Karpas-422 (cell line): Measurements from ENCODE around the gene PROSER2. TPM values are rescaled to one million over a fixed set of nuclear protein-coding genes. Genes with fewer than 3 reads are reported as not detected.

Experiments
- DNase-seq: peaks from one replicate; pipeline ENCODE4 v3.0.0-alpha.2; 2015
- H2AFZ ChIP-seq: fragments of 200-600 bp; sonication (generic); 2 replicates; pipeline ENCODE4 v1.6.1; 2014; ENCODE audit warnings: antibody characterized with exemption, low read length, mixed read lengths
- H3K27ac ChIP-seq: fragments of 200-600 bp; sonication (generic); 2 replicates; pipeline ENCODE4 v1.5.1; 2014; ENCODE audit warnings: mild to moderate bottlenecking, low read length, moderate library complexity
- H3K27me3 ChIP-seq: fragments of 200-600 bp; sonication (generic); 2 replicates; pipeline ENCODE4 v1.6.1; 2014; ENCODE audit warnings: low read length, mixed read lengths
- H3K36me3 ChIP-seq: fragments of 200-600 bp; sonication (generic); 2 replicates; pipeline ENCODE4 v1.6.1; 2014; ENCODE audit warnings: low read length, mixed read lengths; ENCODE audit not compliant: insufficient read depth
- H3K4me1 ChIP-seq: fragments of 200-600 bp; sonication (generic); 2 replicates; pipeline ENCODE4 v1.6.1; 2014; ENCODE audit warnings: mild to moderate bottlenecking, low read length, mixed read lengths
- H3K4me2 ChIP-seq: fragments of 200-600 bp; sonication (generic); 2 replicates; pipeline ENCODE4 v1.6.1; 2014; ENCODE audit warnings: low read length, low read depth, mild to moderate bottlenecking; ENCODE audit not compliant: poor library complexity, severe bottlenecking
- H3K4me3 ChIP-seq: fragments of 200-600 bp; sonication (generic); 2 replicates; pipeline ENCODE4 v1.5.1; 2014; ENCODE audit warnings: mild to moderate bottlenecking, antibody characterized with exemption, low read length, mixed read lengths
- H3K79me2 ChIP-seq: fragments of 200-600 bp; sonication (generic); 2 replicates; pipeline ENCODE4 v1.6.1; 2014; ENCODE audit warnings: mild to moderate bottlenecking, low read length, mixed read lengths
- H3K9ac ChIP-seq: fragments of 200-600 bp; sonication (generic); 2 replicates; pipeline ENCODE4 v1.6.0; 2014; ENCODE audit warnings: low read length
- H3K9me2 ChIP-seq: fragments of 200-600 bp; sonication (generic), shearing (Covaris generic); replicated peaks from 2 replicates; pipeline ENCODE4 v1.6.0; 2014; ENCODE audit warnings: mild to moderate bottlenecking, low read length, moderate library complexity; ENCODE audit not compliant: insufficient read depth
- H3K9me3 ChIP-seq: fragments of 300-700, 200-600 bp; sonication (generic); 2 replicates; pipeline ENCODE4 v1.6.1; 2014; ENCODE audit warnings: low read length, mixed read lengths
- H4K20me1 ChIP-seq: fragments of 200-600 bp; sonication (generic); 2 replicates; pipeline ENCODE4 v1.6.1; 2014; ENCODE audit warnings: mild to moderate bottlenecking, antibody characterized with exemption, low read length, low read depth; ENCODE audit not compliant: insufficient read depth
- total RNA-seq: library from RNA; depleted of rRNA; stranded (reverse); fragments of >200 nt; shearing (Covaris generic); gene quantifications from 2 replicates; pipeline ENCODE4 v1.2.3, GENCODE V29; 2014; ENCODE audit warnings: low replicate concordance

Gene PROSER2
- total RNA-seq, 1 experiment from 2014 or later, result not detected

DNA sequence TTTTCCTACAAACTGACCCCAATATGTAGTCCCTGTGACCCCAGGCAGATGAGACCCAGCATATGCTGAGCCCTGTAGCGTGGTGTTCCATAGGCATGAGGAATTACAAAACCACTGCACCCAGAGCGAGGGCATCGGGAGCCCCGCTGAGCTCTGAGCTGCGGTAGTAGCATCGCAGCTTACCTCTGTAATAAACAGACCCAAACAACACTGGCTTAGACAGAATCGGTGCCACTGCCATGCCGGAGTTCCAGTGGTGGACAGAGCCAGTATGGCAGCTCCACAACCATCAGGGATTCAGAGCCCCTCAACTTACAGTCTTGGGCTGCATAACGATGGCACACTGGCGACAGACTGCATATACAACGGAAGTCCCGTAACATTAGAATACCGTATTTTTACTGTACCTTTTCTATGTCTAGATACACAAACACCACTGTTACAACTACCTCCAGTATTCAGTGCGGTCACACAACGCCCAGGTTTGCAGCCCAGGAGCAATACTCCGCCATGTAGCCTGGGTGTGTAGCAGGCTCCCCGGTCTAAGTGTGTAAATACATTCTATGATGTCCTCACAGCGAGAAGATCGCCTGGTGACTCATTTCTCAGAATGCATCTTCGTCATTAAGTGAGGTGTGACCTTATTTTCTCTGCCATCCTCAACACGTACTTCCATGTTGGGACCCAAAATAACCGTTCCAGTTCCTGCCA lies 68.8 kb downstream of the PROSER2 start:
- Histone ChIP-seq H3K79me2 (no peaks in the 10 kb centered on the region), H3K9ac (no peak overlapping the region), H3K4me2 (no peak overlapping the region)

DNA sequence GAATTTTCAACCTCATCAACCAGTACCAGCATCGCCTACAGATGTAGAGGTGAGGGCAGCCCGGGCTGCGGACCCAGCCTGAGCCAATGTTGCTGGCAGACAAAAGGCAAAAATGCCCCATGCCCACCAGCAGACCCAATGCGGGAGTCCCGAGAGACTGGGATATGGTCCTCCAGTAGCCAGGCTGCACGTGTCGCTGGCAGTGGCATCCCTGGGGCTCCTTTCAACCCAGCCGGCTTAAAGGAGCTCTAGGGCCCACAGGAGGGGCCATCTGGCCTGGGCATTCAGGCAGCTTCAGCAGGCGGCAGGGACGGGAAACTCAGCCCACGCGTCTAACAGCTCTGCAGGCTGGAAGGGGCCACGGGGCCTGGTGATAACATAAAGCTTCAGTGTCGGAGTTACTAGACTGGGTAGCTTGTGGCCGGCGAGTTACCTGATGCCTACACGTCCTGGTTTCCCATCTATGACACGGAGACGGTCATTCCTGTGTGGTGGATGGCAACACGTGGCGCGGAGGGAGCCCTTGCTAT lies 70.7 kb downstream of the PROSER2 start:
- H3K9ac ChIP-seq, result no peak overlapping the region

More for the DNA sequence above, 68.8 kb downstream of the PROSER2 start:
- no peaks in the 10 kb centered on the region for H3K4me1 ChIP-seq
- H3K27me3 ChIP-seq, result no peaks in the 10 kb centered on the region
- no peak overlapping the region for H2AFZ ChIP-seq
- H3K9me2 ChIP-seq, result no peaks in the 10 kb centered on the region
- no peak for DNase-seq
- H4K20me1 ChIP-seq, result no peaks in the 10 kb centered on the region
- H3K4me3 ChIP-seq, result no peak overlapping the region
- no peaks in the 10 kb centered on the region for H3K9me3 ChIP-seq
- H3K36me3 ChIP-seq, result no peaks in the 10 kb centered on the region
- no peak overlapping the region for H3K27ac ChIP-seq

DNA sequence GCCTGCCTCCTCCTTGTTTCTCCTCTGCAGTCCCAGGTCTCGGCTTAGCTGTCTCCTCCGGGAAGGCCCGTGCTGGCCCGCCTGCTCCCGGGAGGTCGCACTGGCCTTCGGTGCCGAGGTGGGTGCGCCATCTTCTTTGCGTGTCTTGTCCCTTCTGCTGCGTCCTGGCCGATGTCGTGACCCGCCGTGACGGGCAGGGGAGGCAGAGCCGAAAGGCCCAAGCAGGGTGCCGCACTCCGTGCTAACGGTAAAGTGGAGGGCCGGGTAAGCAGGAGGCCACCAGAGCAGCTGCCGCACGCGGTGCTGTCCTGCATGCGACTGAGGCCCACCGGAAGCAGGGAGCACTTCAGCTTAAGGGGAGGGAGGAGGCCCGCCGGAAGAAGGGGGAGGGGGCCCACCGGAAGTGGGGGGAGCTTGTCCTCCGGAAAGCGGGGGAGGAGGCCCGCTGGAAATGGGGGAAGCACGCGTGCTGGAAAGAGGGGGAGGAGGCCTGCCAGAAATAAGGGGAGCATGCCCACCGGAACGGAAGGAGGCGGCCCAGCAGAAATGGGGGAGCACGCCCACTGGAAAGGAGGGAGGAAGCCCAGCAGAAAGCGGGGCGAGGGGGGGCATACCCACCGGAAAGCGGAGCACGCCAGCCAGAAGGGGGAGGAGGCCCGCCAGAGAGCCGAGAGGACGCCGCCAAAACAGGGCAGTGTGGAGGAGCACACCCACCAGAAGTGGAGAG lies 71.4 kb downstream of the PROSER2 start:
- Histone ChIP-seq H3K9me3 (no peaks in the 10 kb centered on the region), H3K36me3 (no peaks in the 10 kb centered on the region), H3K4me2 (no peak overlapping the region), H3K9ac (no peak overlapping the region), H3K4me1 (no peaks in the 10 kb centered on the region), H3K9me2 (no peaks in the 10 kb centered on the region), H3K79me2 (no peaks in the 10 kb centered on the region), H3K4me3 (no peak overlapping the region), H2AFZ (no peak overlapping the region), H4K20me1 (no peaks in the 10 kb centered on the region), H3K27ac (no peak overlapping the region), H3K27me3 (no peaks in the 10 kb centered on the region)
- DNase-seq, result no peak

More for the DNA sequence above, 70.7 kb downstream of the PROSER2 start:
- Histone ChIP-seq H3K79me2 (no peaks in the 10 kb centered on the region), H3K4me2 (no peak overlapping the region), H3K36me3 (no peaks in the 10 kb centered on the region), H3K27ac (no peak overlapping the region), H3K4me3 (no peak overlapping the region), H3K9me3 (no peaks in the 10 kb centered on the region), H3K9me2 (no peaks in the 10 kb centered on the region), H2AFZ (no peak overlapping the region), H3K4me1 (no peaks in the 10 kb centered on the region), H4K20me1 (no peaks in the 10 kb centered on the region), H3K27me3 (no peaks in the 10 kb centered on the region)
- DNase-seq, result no peak

DNA sequence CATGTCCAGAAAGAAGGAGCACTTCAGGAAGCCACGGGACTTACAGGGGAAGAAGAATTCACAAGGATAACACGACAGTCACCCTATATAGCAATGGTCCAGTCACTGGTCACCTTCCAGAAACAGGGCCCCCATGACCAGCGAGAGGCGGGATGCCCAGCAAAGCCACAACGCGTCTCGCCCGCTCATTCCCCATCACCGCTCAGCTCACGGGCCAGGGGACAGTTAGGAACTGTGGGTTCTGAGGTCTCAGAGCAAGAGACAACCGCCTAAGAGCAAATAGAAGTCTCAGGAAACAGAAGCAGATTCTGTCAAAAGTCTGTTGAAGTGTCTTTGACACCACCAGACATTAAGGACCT lies 71.9 kb downstream of the PROSER2 start:
- H3K4me2 ChIP-seq, result no peak overlapping the region

DNA sequence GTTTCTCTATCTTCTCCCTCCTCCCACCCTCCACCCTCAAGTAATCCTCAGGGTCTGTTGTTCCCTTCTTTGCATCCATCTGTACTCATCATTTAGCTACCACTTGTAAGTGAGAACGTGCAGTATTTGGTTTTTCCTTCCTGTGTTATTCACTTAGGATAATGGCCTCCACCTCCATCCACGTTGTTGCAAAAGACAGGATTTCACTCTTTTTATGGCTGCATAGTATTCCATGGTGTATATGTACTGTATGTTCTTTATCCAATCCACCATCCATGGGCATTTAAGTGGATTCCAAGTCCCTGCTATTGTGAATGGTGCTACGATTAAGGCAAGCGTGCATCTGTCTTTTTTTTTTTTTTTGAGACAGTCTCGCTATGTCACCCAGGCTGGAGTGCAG lies 72.4 kb downstream of the PROSER2 start:
- Histone ChIP-seq H3K27me3 (no peaks in the 10 kb centered on the region), H2AFZ (no peak overlapping the region), H3K9me2 (no peaks in the 10 kb centered on the region), H3K4me3 (no peak overlapping the region), H4K20me1 (no peaks in the 10 kb centered on the region), H3K79me2 (no peaks in the 10 kb centered on the region), H3K36me3 (no peaks in the 10 kb centered on the region), H3K4me1 (no peaks in the 10 kb centered on the region), H3K9me3 (no peaks in the 10 kb centered on the region), H3K9ac (no peak overlapping the region), H3K27ac (no peak overlapping the region), H3K4me2 (no peak overlapping the region)
- DNase-seq, result no peak

More for the DNA sequence above, 71.9 kb downstream of the PROSER2 start:
- Histone ChIP-seq H3K4me1 (no peaks in the 10 kb centered on the region), H3K36me3 (no peaks in the 10 kb centered on the region), H3K27ac (no peak overlapping the region), H4K20me1 (no peaks in the 10 kb centered on the region), H3K4me3 (no peak overlapping the region), H2AFZ (no peak overlapping the region), H3K9me3 (no peaks in the 10 kb centered on the region), H3K27me3 (no peaks in the 10 kb centered on the region), H3K79me2 (no peaks in the 10 kb centered on the region), H3K9me2 (no peaks in the 10 kb centered on the region), H3K9ac (no peak overlapping the region)
- no peak for DNase-seq

DNA sequence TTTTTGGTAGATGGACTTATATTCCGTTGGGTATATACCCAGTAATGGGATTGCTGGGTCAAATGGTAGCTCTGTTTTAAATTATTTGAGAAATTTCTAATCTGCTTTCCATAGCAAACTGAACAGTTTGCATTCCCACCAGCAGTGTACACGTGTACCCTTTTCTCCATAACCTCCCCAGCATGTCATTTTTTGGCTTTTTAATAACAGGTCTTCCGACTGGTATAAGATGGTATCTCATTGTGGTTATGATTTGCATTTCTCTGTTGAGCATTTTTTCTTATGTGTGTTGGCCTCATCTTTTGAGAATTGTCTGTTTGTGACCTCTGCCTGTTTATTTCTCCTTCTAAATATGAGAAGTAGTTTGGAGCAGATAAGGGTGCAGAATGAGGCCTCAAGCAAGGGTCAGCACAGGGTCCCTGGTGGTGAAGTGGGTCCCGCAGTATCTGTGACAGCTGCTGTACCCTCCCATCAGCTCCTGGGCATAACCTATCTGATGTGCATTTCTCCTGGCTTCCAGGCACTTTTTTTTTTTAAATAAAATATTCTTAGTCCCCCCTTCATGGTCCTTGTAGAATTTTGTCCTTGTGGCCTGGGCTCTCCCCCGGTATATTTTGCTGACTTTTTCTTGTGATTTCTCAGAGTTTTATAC lies 73.5 kb downstream of the PROSER2 start:
- Histone ChIP-seq H3K27ac (no peak overlapping the region), H3K9me3 (no peaks in the 10 kb centered on the region), H3K27me3 (no peaks in the 10 kb centered on the region), H3K4me1 (no peaks in the 10 kb centered on the region), H3K36me3 (no peaks in the 10 kb centered on the region), H3K79me2 (no peaks in the 10 kb centered on the region), H3K4me3 (no peak overlapping the region), H3K4me2 (no peak overlapping the region), H4K20me1 (no peaks in the 10 kb centered on the region), H3K9me2 (no peaks in the 10 kb centered on the region), H3K9ac (no peak overlapping the region), H2AFZ (no peak overlapping the region)
- no peak for DNase-seq

DNA sequence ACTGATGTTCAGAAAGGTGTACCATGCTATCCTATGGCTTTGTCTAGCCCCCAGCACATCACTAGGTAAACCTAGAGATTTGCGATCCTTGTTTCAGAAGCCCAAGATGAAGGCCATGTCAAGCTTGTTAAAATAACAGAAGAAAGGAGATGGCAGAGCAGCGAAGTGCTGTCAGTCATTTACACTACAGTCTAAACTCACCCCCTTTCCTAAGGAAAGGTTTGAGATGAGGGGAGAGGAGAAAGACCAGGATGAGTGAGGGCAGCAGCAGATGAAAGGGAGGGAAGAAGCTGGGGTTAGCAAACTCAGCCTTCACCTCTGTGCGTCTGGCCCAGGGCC lies 74.8 kb downstream of the PROSER2 start:
- Histone ChIP-seq H3K9ac (no peak overlapping the region), H3K4me1 (no peaks in the 10 kb centered on the region), H3K9me3 (no peaks in the 10 kb centered on the region), H4K20me1 (no peaks in the 10 kb centered on the region), H3K36me3 (no peaks in the 10 kb centered on the region), H3K27me3 (no peaks in the 10 kb centered on the region), H3K4me2 (no peak overlapping the region), H3K27ac (no peak overlapping the region), H3K79me2 (no peaks in the 10 kb centered on the region), H3K4me3 (no peak overlapping the region), H2AFZ (no peak overlapping the region), H3K9me2 (no peaks in the 10 kb centered on the region)
- no peak for DNase-seq

DNA sequence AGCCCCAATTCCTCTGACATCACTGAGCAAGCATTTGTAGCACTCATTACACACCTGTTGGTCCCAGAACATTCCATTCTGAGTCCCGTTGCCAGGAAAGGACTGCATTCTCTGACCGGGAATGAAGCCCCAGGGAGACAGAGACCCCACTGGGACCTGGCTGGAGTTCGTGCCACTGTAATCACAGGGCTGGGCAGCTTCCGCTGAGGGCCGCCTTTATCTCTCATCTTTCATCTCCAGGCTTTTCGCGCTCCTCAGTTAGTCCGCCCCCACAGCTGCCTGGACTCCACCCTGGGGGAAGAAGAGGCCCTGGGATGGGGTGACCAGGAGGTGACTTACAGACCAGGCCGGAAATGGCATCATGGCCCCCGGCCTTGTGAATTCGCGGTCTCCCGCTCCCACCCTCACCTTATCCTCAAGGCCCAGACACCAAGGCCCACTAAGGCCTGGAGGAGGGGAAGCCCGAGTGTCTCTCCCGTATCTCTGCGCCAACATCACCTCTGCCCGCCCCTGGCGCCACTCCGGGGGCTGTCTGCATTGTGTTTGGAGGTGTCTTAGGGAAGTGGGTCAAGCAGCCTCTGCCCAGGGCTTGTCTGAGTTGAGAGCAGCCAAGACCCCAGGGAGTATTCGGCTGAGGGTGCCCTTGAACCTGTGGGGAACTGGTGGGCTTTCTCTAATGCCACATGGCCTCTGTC lies 75.4 kb downstream of the PROSER2 start:
- H2AFZ ChIP-seq, result no peak overlapping the region

More for the DNA sequence above, 75.4 kb downstream of the PROSER2 start:
- H3K9me3 ChIP-seq, result no peaks in the 10 kb centered on the region
- no peak overlapping the region for H3K4me3 ChIP-seq
- H4K20me1 ChIP-seq, result no peaks in the 10 kb centered on the region
- no peak overlapping the region for H3K27ac ChIP-seq
- no peaks in the 10 kb centered on the region for H3K4me1 ChIP-seq
- H3K9ac ChIP-seq, result no peak overlapping the region
- H3K79me2 ChIP-seq, result no peaks in the 10 kb centered on the region
- no peak overlapping the region for H3K4me2 ChIP-seq
- H3K9me2 ChIP-seq, result no peaks in the 10 kb centered on the region
- no peaks in the 10 kb centered on the region for H3K36me3 ChIP-seq
- no peaks in the 10 kb centered on the region for H3K27me3 ChIP-seq
- no peak for DNase-seq
